Posterior vena cava (tissue), 2 donors: ENCODE measurements around the gene IGF2. TPM values are rescaled to one million over a fixed set of nuclear protein-coding genes. Genes with fewer than 3 reads are reported as not detected.

Experiments used
- DNase-seq: peaks from one replicate; pipeline ENCODE4 v3.0.0-alpha.2; 2020; ENCODE audit warnings: low spot score
- intact Hi-C, 2 donors: fragments of 100-400 bp; cut with DNase I; formaldehyde crosslinking; loops; one replicate each; pipeline versions ENCODE4 v1.14.1 to v1.14.2; 2022 to 2023
- total RNA-seq, 2 donors: library from RNA; stranded (reverse); fragmentation: NEBNext Ultra II Directional; extraction: Animal tissue kit (Norgen Biotek cat#: 25700); gene quantifications; one replicate each; pipeline ENCODE4 v1.2.1, GENCODE V29; 2021
- donor health status: DM: yes; HTN: yes; CAD: no.
- donor health status: DM: yes; HTN: yes; CAD: no.

Gene IGF2
- total RNA-seq, 2 donors from 2014 or later = 161 to 323 TPM

GRCh38 chr11:2173150-2173693 lies 34.0 kb upstream of the IGF2 start:
- intact Hi-C loops = loop anchor here in 1 of 2 donors (5.0 kb wide), 1 partner anchor 871 kb away; no protein-coding TSS in a partner anchor
- no peak for DNase-seq

GRCh38 chr11:2172676-2173075 lies 33.5 kb upstream of the IGF2 start:
- intact Hi-C loops = loop anchor here in 1 of 2 donors (5.0 kb wide), 1 partner anchor 870 kb away; no protein-coding TSS in a partner anchor
- no peak for DNase-seq

GRCh38 chr11:2171591-2172003 lies 32.4 kb upstream of the IGF2 start, which contains the start of gene TH:
TSS of gene TH (minus strand) at chr11:2171815. CDS start at chr11:2171786, 29 bp downstream.
- DNase-seq = no peak
- intact Hi-C loops = loop anchor here in 1 of 2 donors (5.0 kb wide), 1 partner anchor 869 kb away; no protein-coding TSS in a partner anchor

- intact Hi-C loops = loop anchor here in 1 of 2 donors (5.0 kb wide), 1 partner anchor 868 kb away; no protein-coding TSS in a partner anchor
- no peak for DNase-seq
These were observed 30.7 kb upstream of the IGF2 start for GRCh38 chr11:2169626-2170570.

GRCh38 chr11:2169005-2169378 lies 29.8 kb upstream of the IGF2 start:
- no peak for DNase-seq
- intact Hi-C loops = no loop called here

GRCh38 chr11:2168286-2169004 lies 29.3 kb upstream of the IGF2 start:
- intact Hi-C loops = no loop called here
- DNase-seq = no peak

GRCh38 chr11:2167141-2168045 lies 28.2 kb upstream of the IGF2 start:
- intact Hi-C loops = no loop called here
- no peak for DNase-seq

- intact Hi-C loops = no loop called here
- DNase-seq = no peak
These were observed 27.1 kb upstream of the IGF2 start for GRCh38 chr11:2166091-2166851.

GRCh38 chr11:2165571-2165970 lies 26.4 kb upstream of the IGF2 start:
- intact Hi-C loops = no loop called here
- no peak for DNase-seq

- DNase-seq = no peak
- intact Hi-C loops = no loop called here
These were observed 25.8 kb upstream of the IGF2 start for GRCh38 chr11:2164861-2165555.

- intact Hi-C loops = no loop called here
These were observed 24.9 kb upstream of the IGF2 start for GRCh38 chr11:2164081-2164480.

GRCh38 chr11:2163428-2163978 lies 24.3 kb upstream of the IGF2 start:
- no peak for DNase-seq
- intact Hi-C loops = no loop called here

More at GRCh38 chr11:2164081-2164480, 24.9 kb upstream of the IGF2 start:
- no peak for DNase-seq

- no peak for DNase-seq
- intact Hi-C loops = no loop called here
These were observed 21.6 kb upstream of the IGF2 start, which contains the start of gene INS for GRCh38 chr11:2160736-2161259. TSS of gene INS (minus strand) at chr11:2161209. CDS start at chr11:2160971, 238 bp downstream.

GRCh38 chr11:2159536-2160413 lies 20.6 kb upstream of the IGF2 start:
- intact Hi-C loops = loop anchor here (5.0 to 10.0 kb wide), 3 partner anchors 275 to 467 kb away; partner anchors contain the start of gene TNNI2 (in 1 of the 2)
- no peak for DNase-seq

- intact Hi-C loops = loop anchor here (5.0 to 10.0 kb wide), 3 partner anchors 274 to 467 kb away; partner anchors contain the start of gene TNNI2 (in 1 of the 2)
- no peak for DNase-seq
These were observed 19.8 kb upstream of the IGF2 start for GRCh38 chr11:2158966-2159365.
